HG02678 (cell line): ENCODE results near the gene MAPK1IP1L.
"Not testable (repeated sequence)": the region's sequence is repeated elsewhere in the genome, so short reads cannot be mapped to it uniquely, and the experiment has no call there.

Source experiments
- ATAC-seq: cut with Tn5 transposase; IDR thresholded peaks from one replicate; pipeline ENCODE4 v1.9.1; 2021; ENCODE audit warnings: mild to moderate bottlenecking, moderate library complexity; ENCODE audit not compliant: unreplicated experiment

MAPK1IP1L gene

DNA sequence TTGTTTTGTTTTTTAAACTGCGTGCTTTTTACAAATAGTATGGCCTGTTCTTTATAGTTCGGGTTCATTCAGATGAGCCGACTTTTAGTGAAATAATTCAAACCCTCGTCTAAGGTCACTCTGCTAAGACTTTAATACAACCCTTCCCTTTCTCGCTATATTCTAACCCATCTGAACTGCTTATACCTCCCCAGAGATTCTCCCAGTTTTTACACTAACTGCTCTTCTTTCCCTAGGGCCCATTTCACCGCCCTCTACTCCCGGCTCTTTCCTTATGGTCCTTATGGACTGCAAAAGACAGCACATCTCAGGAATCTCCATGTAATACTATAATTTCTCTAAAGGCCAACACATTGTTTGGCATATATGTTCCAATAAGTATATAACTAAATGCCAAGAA, 2.1 kb downstream of the MAPK1IP1L start:
- ATAC-seq: no peak

DNA sequence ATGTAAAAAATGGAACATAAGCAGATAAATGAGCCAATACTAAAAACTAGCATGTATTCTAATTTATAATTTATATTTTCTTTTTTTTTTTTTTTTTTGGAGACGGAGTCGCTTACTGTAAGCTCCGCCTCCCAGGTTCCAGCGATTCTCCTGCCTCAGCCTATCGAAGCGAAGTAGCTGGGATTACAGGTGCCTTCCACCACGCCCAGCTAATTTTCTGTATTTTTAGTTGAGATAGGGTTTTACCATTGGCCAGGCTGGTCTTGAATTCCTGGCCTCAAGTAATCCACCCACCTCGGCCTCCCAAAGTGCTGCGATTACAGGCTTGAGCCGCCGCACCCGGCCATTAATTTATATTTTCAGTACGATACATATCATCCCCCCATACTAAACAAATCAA, 2.7 kb downstream of the MAPK1IP1L start:
- ATAC-seq: no peak

GRCh38 chr14:55057919-55058318, 6.5 kb downstream of the MAPK1IP1L start:
- no peak for ATAC-seq

GRCh38 chr14:55059333-55059732, 7.9 kb downstream of the MAPK1IP1L start:
- no peak for ATAC-seq

GRCh38 chr14:55062517-55063351, 11.3 kb downstream of the MAPK1IP1L start:
- no peak for ATAC-seq

- ATAC-seq: not testable (repeated sequence)
Observed at GRCh38 chr14:55064896-55065295, 13.4 kb downstream of the MAPK1IP1L start.

DNA sequence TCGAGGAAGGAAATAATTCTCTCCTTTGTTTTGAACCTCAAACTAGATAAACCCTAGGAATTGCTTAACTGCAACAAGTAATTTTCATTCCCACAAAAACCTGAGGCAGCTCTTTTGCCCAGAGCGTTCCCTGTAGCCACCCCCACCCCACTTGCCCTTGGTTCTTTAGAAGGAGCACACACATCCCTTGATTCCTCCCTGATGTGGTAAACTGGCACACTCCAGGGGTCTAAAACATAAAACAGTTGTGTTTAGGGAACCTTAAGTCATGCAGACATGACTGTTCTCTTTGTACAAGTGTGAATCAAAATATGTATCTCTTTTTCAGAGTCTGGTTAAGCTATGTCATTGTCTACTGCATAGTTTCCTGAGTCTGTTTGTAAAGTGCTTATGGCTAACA, 14.0 kb downstream of the MAPK1IP1L start:
- no peak for ATAC-seq

DNA sequence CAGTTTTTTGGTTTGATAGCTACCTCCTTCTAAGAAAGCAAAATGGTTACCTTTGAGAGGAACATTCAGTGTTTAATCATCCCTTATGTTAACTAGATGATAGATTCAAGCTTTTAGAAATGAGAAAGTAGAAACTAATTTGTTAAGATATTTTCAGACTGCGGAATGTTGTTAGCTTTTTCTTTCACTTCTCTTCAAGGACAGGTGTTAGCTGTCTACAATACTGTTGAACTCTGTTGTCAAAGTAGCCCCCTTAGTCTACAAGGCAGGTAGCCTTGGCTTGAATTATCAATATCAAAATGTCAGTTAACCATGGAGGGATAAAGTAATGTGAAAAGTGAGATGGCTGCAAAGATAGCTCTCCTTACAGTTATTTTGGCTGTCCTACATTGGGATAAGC, 14.8 kb downstream of the MAPK1IP1L start:
- no peak for ATAC-seq

GRCh38 chr14:55070981-55071411, 19.5 kb downstream of the MAPK1IP1L start:
- no peak for ATAC-seq

DNA sequence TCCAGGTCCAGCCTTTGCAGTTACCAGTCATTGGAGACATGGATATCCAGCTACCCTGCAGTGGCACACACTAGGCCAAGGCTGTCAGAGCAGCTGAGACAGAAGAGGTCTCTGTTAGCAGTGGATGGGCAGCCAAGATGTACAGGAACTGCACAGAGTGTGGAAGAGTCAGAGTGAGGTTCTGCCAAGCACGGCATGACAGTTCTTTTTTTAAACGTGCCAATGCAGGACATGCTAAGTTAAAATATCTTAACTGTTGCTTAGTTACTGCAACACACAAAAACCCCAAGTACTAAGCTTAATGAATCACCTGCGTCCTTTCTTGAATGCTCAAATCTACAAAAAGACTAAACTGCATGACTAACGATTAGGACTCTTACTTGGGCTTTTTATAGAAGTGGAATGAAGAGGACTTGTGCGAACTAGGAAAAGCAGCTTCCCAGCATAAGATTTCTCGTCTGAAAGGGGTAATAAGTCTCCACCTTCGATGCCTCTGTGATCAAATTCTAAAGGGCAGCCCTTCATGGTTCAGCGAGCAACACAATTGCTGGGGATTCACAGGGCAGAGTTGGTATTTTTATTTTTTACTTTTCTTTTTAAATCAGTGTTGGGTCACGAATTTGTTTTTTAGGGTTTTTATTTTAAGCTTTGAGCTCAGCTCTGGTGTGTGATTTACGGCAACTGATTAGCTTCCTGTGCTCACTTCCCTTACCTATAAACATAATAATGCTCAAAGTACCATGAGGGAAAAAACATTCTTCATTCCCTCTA, 20.6 kb downstream of the MAPK1IP1L start:
- ATAC-seq: peak; percentile 40

DNA sequence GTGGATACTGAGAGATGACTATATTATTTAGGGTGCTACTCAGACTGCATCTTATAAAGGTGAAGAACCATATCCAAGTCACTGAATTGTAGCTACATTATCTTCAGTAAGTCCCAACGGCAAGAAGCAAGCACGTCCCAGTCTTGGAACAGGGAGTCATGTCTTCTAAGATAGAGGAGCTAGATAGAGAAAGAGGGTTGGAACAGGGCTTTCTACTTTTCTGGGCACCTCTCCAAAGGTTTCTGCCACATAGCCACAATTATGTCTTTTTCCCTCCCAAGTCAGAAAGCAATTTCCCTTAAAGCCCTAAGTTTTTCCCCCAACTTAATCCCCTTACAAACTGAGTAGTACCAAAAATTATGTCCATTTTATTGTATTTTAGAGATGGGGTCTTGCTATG, 22.4 kb downstream of the MAPK1IP1L start:
- no peak for ATAC-seq

DNA sequence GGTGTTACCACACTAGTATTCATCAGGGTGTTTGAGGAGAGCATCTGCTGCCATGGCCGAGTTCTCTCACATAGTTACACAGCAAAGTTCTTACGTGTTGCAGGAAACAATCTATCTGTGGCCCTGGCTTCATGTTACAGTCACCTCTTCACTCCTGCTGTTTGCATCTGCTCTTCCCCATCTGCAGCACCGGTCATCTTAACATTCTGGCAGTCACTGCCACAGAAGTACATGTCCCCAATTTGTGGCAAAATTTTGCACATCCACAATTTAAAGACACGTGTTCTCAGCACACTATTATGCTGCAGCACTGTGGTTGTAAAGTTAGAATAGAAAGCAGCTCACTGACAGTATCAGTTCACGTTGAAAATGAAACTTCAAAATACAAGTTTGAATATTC, 23.2 kb downstream of the MAPK1IP1L start:
- peak; percentile 52 for ATAC-seq

GRCh38 chr14:55075628-55076175, 24.3 kb downstream of the MAPK1IP1L start:
- no peak for ATAC-seq

GRCh38 chr14:55077170-55078151, 26.0 kb downstream of the MAPK1IP1L start:
- no peak for ATAC-seq

DNA sequence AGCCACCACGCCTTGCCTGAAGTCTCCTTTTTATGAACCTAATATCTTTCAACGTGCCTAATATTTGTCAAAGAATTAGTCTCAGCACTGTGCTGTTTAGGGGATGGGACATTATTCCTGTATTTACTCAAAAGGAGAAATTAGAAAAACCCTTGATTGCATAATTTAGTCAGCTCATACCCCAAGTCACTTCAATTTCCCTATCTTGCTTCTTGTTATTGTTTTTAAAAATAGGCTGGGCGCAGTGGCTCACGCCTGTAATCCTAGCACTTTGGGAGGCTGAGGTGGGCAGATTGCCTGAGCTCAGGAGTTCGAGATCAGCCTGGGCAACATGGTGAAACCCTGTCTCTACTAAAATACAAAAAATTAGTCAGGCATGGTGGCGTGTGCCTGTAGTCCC, 28.5 kb downstream of the MAPK1IP1L start:
- not testable (repeated sequence) for ATAC-seq

- no peak for ATAC-seq
Observed at GRCh38 chr14:55084401-55085059, 33.1 kb downstream of the MAPK1IP1L start.

- no peak for ATAC-seq
Observed at GRCh38 chr14:55085060-55085660, 33.7 kb downstream of the MAPK1IP1L start.

GRCh38 chr14:55086938-55087337, 35.5 kb downstream of the MAPK1IP1L start:
- ATAC-seq: no peak

DNA sequence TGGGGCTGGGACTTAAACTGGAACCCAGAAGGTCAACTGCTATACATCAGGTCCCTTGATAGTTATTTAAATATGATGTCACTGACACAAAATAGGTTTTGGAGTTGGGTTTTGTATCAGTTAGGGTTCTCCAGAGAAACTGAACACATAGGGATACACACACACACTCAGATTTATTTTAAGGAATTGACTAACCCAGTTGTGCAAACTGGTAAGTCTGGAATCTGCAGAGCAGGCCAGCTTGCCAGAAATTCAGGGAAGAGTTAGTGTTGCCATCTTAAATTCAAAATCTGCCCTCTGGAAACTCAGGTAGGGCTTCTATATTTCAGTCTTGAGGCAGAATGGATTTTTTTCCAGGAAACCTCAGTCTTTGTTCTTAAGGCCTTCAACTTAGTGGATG, 36.9 kb downstream of the MAPK1IP1L start:
- no peak for ATAC-seq

DNA sequence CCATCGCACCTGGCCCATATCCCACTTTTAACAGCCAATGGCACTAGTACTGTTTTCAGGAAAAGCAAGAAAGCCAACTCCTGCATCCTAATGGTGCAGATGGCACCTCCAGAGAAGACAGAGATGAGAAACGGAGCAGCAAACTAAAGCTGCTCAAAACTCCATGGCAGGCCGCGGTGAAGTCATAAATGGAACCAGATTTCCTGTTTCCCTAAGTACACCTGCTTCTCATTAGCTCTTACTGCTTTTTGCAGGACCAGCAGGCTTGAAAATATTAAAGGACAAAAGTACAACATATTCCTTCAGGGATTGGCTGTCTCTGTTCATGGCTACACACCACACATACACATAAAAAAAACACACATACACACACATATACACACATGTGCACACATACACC, 40.9 kb downstream of the MAPK1IP1L start:
- no peak for ATAC-seq
